Body of pancreas (tissue), 4 donors: ENCODE results near the gene NCOR1. TPM values are rescaled to one million over a fixed set of nuclear protein-coding genes. Genes with fewer than 3 reads are reported as not detected.
"Not testable (repeated sequence)": the region's sequence is repeated elsewhere in the genome, so short reads cannot be mapped to it uniquely, and the experiment has no call there.

ENCODE experiments used
- ATAC-seq: fragments of 150-250 bp; one replicate; pipeline ENCODE4 v1.9.1; 2016
- DNase-seq, 4 donors: peaks; one replicate each; pipeline ENCODE4 v3.0.0-alpha.2; 2019
- H3K27ac ChIP-seq, 4 donors: fragments of 200-600 bp; sonication (generic); 1 replicate in 3 of 4; 2 replicates in 1 of 4; pipeline versions ENCODE4 v1.5.1 to v1.6.1; 2016 to 2019; ENCODE audit warnings: mild to moderate bottlenecking in 1 of 4, mixed read lengths in 1 of 4, moderate library complexity in 1 of 4
- H3K27me3 ChIP-seq, 2 donors: fragments of 200-600 bp; sonication (generic); one replicate each; pipeline ENCODE4 v1.6.0; 2016; ENCODE audit warnings: mild to moderate bottlenecking in 1 of 2
- H3K36me3 ChIP-seq, 2 donors: fragments of 200-600 bp; sonication (generic); replicated peaks in 1 of 2; 2 replicates each; pipeline ENCODE4 v1.5.1; 2016; ENCODE audit warnings: low read depth in 2 of 2; ENCODE audit not compliant: insufficient read depth in 1 of 2
- H3K4me1 ChIP-seq: fragments of 200-600 bp; sonication (generic); one replicate; pipeline ENCODE4 v1.6.0; 2016
- H3K4me3 ChIP-seq, 2 donors: fragments of 200-600 bp; sonication (generic); 1 replicate in 1 of 2; 2 replicates in 1 of 2; pipeline ENCODE4 v1.5.1; 2016 to 2019
- H3K9me3 ChIP-seq, 3 donors: fragments of 200-600 bp; sonication (generic); 1 replicate in 2 of 3; 2 replicates in 1 of 3; pipeline ENCODE4 v1.5.1; 2016
- POLR2A ChIP-seq, 3 donors: fragments of 450-650 bp; IDR thresholded peaks; one replicate each; pipeline ENCODE4 v1.6.1; 2016; ENCODE audit warnings: antibody characterized with exemption in 3 of 3, mild to moderate bottlenecking in 2 of 3
- WGBS, 2 donors: methylation state at CpG; one replicate each; pipeline ENCODE4 v1.1.5; 2017; 5-methylcytosine and 5-hydroxymethylcytosine counted together
- intact Hi-C: fragments of 100-400 bp; cut with DNase I; formaldehyde crosslinking; loops from one replicate; pipeline ENCODE4 v1.15.1; 2023
- total RNA-seq, 2 donors: library from RNA; depleted of rRNA; stranded (reverse); fragments of >200 nt; gene quantifications; one replicate each; pipeline ENCODE4 v1.1.0, GENCODE V29; 2016
- TF ChIP-seq, protein P1 (sequence below), 7 experiments: fragments of 450-650 bp in 4 of 7; fragments of 200-600 bp in 3 of 7; sonication (generic) in 3 of 7; IDR thresholded peaks; one replicate each; pipeline ENCODE4 v1.5.1; 2016 to 2019; ENCODE audit warnings: antibody characterized with exemption in 7 of 7

The NCOR1 gene
- total RNA-seq, 2 donors from 2014 or later: 120 to 230 TPM

- peak in 3 of 4 donors; percentile 19 to 37 (median 26) for DNase-seq
Measured at GRCh38 chr17:16202554-16203500, 12.5 kb downstream of the NCOR1 start.

GRCh38 chr17:16201693-16202131, 13.6 kb downstream of the NCOR1 start:
- H3K4me1 ChIP-seq: peaks cover 64% of the 10 kb centered on the region
- DNase-seq, H3K36me3 ChIP-seq, H3K27me3 ChIP-seq, intact Hi-C loops, H3K9me3 ChIP-seq, H3K4me3 ChIP-seq, ATAC-seq: not testable (repeated sequence)
- peak overlapping the region in 2 of 4 donors; percentile 30 to 39 for H3K27ac ChIP-seq
- WGBS, 2 donors: 68 to 76% methylated on average over 12 to 13 of the region's 13 CpGs

More at GRCh38 chr17:16202554-16203500, 12.5 kb downstream of the NCOR1 start:
- WGBS, 2 donors: 41 to 48% methylated on average over 5 of the region's 5 CpGs
- intact Hi-C loops, H3K4me3 ChIP-seq, H3K27me3 ChIP-seq, ATAC-seq, H3K9me3 ChIP-seq, H3K36me3 ChIP-seq: not testable (repeated sequence)
- Histone ChIP-seq H3K27ac (peak overlapping the region in 3 of 4 donors; percentile 16 to 57 (median 54)), H3K4me1 (peaks cover 72% of the 10 kb centered on the region)

- Histone ChIP-seq H3K27ac (peak overlapping the region in 1 of 4 donors; percentile 5), H3K4me1 (peaks cover 44% of the 10 kb centered on the region), H3K4me3 (no peak overlapping the region)
Measured at GRCh38 chr17:16199093-16199492, 16.2 kb downstream of the NCOR1 start.

GRCh38 chr17:16197276-16197675, 18.1 kb downstream of the NCOR1 start:
- TF ChIP-seq, protein P1, sequence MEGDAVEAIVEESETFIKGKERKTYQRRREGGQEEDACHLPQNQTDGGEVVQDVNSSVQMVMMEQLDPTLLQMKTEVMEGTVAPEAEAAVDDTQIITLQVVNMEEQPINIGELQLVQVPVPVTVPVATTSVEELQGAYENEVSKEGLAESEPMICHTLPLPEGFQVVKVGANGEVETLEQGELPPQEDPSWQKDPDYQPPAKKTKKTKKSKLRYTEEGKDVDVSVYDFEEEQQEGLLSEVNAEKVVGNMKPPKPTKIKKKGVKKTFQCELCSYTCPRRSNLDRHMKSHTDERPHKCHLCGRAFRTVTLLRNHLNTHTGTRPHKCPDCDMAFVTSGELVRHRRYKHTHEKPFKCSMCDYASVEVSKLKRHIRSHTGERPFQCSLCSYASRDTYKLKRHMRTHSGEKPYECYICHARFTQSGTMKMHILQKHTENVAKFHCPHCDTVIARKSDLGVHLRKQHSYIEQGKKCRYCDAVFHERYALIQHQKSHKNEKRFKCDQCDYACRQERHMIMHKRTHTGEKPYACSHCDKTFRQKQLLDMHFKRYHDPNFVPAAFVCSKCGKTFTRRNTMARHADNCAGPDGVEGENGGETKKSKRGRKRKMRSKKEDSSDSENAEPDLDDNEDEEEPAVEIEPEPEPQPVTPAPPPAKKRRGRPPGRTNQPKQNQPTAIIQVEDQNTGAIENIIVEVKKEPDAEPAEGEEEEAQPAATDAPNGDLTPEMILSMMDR (IDR thresholded peaks at IDR 0.05): no peak
- TF ChIP-seq POLR2A (IDR thresholded peaks at IDR 0.05): no peak
- Histone ChIP-seq H3K27ac (no peak overlapping the region), H3K36me3 (no peaks in the 10 kb centered on the region), H3K4me3 (no peak overlapping the region), H3K9me3 (no peaks in the 10 kb centered on the region), H3K4me1 (peaks cover 30% of the 10 kb centered on the region), H3K27me3 (no peaks in the 10 kb centered on the region)
- intact Hi-C loops: no loop called here
- 92 to 100% methylated on average over 1 of the region's 1 CpG for WGBS, 2 donors
- DNase-seq: no peak
- ATAC-seq: no peak

More at GRCh38 chr17:16199093-16199492, 16.2 kb downstream of the NCOR1 start:
- no peak for DNase-seq
- WGBS, 2 donors: 52 to 53% methylated on average over 6 of the region's 6 CpGs
- H3K36me3 ChIP-seq: no peaks in the 10 kb centered on the region
- TF ChIP-seq, protein P1 (IDR thresholded peaks at IDR 0.05): no peak
- no peak for TF ChIP-seq POLR2A (IDR thresholded peaks at IDR 0.05)
- no peak for ATAC-seq
- H3K27me3 ChIP-seq: no peaks in the 10 kb centered on the region
- intact Hi-C loops: no loop called here
- H3K9me3 ChIP-seq: no peaks in the 10 kb centered on the region

- DNase-seq, intact Hi-C loops, H3K4me3 ChIP-seq, H3K36me3 ChIP-seq, H3K27ac ChIP-seq, H3K4me1 ChIP-seq, H3K27me3 ChIP-seq, ATAC-seq, H3K9me3 ChIP-seq: not testable (repeated sequence)
- WGBS, 2 donors: 73 to 90% methylated on average over 2 of the region's 2 CpGs
Measured at GRCh38 chr17:16194307-16194835, 21.0 kb downstream of the NCOR1 start.

DNA sequence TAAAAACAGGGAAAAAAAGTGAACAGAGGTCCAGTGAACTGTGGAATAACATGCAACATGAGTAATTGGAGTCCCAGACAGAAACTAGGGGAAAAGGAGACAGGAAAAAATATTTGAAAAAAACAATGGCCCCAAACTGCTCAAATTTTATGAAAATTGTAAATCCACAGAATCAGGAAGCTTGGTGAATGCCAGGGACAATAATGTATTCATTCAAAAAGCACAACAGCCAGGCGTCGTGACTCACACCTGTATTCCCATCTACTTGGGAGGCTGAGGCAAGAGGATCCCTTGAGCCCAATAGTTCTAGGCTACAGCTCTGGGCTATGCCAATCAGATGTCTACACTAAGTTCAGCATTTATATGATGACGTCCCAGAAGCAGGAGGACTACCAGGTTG, 23.7 kb downstream of the NCOR1 start:
- Histone ChIP-seq H3K4me3 (no peak overlapping the region), H3K4me1 (no peaks in the 10 kb centered on the region), H3K27ac (no peak overlapping the region), H3K9me3 (no peaks in the 10 kb centered on the region), H3K36me3 (no peaks in the 10 kb centered on the region), H3K27me3 (no peaks in the 10 kb centered on the region)
- ATAC-seq (no peak), DNase-seq (no peak)
- 91 to 92% methylated on average over 3 of the region's 3 CpGs for WGBS, 2 donors
- intact Hi-C loops: no loop called here
- TF ChIP-seq, protein P1 (IDR thresholded peaks at IDR 0.05): no peak
- TF ChIP-seq POLR2A (IDR thresholded peaks at IDR 0.05): no peak
